Liver (tissue), 3 donors: ENCODE results near the gene F5.

Experiments
- CTCF ChIP-seq: fragments of 150-350 bp; IDR thresholded peaks from 2 replicates; pipeline ENCODE4 v1.5.1; 2017; ENCODE audit warnings: improper control_type of control experiment, low read depth, low read length; ENCODE audit not compliant: missing input control
- EGR1 ChIP-seq, 2 donors: IDR thresholded peaks; 2 replicates each; pipeline ENCODE4 v1.6.1; 2016 to 2018; ENCODE audit warnings: antibody characterized with exemption in 2 of 2, low read depth in 2 of 2
- GABPA ChIP-seq, 2 donors: IDR thresholded peaks in 1 of 2; conservative IDR thresholded peaks in 1 of 2; 2 replicates each; pipeline ENCODE4 v1.6.1; 2016; ENCODE audit warnings: antibody characterized with exemption in 2 of 2, mild to moderate bottlenecking in 1 of 2, moderate library complexity in 1 of 2
- MAX ChIP-seq: IDR thresholded peaks from 2 replicates; pipeline ENCODE4 v1.6.1; 2016; ENCODE audit warnings: antibody characterized with exemption
- RXRA ChIP-seq, 2 donors: IDR thresholded peaks; 2 replicates each; pipeline ENCODE4 v1.6.1; 2017 to 2018; ENCODE audit warnings: antibody characterized with exemption in 2 of 2, mild to moderate bottlenecking in 1 of 2
- TAF1 ChIP-seq: conservative IDR thresholded peaks from 2 replicates; pipeline ENCODE4 v1.6.1; 2016; ENCODE audit warnings: antibody characterized with exemption, mild to moderate bottlenecking
- ZBTB33 ChIP-seq: IDR thresholded peaks from 2 replicates; pipeline ENCODE4 v1.6.1; 2016; ENCODE audit warnings: antibody characterized with exemption
- donor health status: healthy.
- donor health status: healthy.

GRCh38 chr1:169513208-169513607 lies 73.1 kb downstream of the F5 start:
- TF ChIP-seq GABPA (IDR thresholded peaks at IDR 0.05 in 1 of 2, conservative IDR thresholded peaks at IDR 0.05 in 1 of 2), result no peak
- no peak for TF ChIP-seq EGR1 (IDR thresholded peaks at IDR 0.05; ENCODE audit: low read depth in 2 of 2)
- TF ChIP-seq ZBTB33, result no peak
- TF ChIP-seq TAF1, result no peak
- TF ChIP-seq RXRA (IDR thresholded peaks at IDR 0.05), result no peak
- TF ChIP-seq MAX, result no peak
- no peak for TF ChIP-seq CTCF
